ENCODE measurements around the gene PLEKHO1.
"Not testable (repeated sequence)": the region's sequence is repeated elsewhere in the genome, so short reads cannot be mapped to it uniquely, and the experiment has no call there.

The PLEKHO1 gene

GRCh38 chr1:150173141-150173585 lies 23.4 kb downstream of the PLEKHO1 start:
- no peak for DNase-seq (ENCODE audit: low read depth in 2 of 2)

- DNase-seq (ENCODE audit: low read depth in 2 of 2) = no peak
Observed at GRCh38 chr1:150176593-150176992, 26.9 kb downstream of the PLEKHO1 start.

- DNase-seq (ENCODE audit: low read depth in 2 of 2) = no peak
Observed at GRCh38 chr1:150178548-150178947, 28.8 kb downstream of the PLEKHO1 start.

- no peak for DNase-seq (ENCODE audit: low read depth in 2 of 2)
Observed at GRCh38 chr1:150179867-150180266, 30.2 kb downstream of the PLEKHO1 start.

GRCh38 chr1:150180474-150180873 lies 30.8 kb downstream of the PLEKHO1 start:
- DNase-seq (ENCODE audit: low read depth in 2 of 2) = no peak

- no peak for DNase-seq (ENCODE audit: low read depth in 2 of 2)
Observed at GRCh38 chr1:150182247-150182646, 32.5 kb downstream of the PLEKHO1 start.

- DNase-seq (ENCODE audit: low read depth in 2 of 2) = no peak
Observed at GRCh38 chr1:150183061-150183460, 33.3 kb downstream of the PLEKHO1 start.

GRCh38 chr1:150185481-150185880 lies 35.8 kb downstream of the PLEKHO1 start:
- DNase-seq (ENCODE audit: low read depth in 2 of 2) = no peak

- DNase-seq (ENCODE audit: low read depth in 2 of 2) = not testable (repeated sequence)
Observed at GRCh38 chr1:150186438-150186788, 36.7 kb downstream of the PLEKHO1 start.

GRCh38 chr1:150186789-150187559 lies 37.3 kb downstream of the PLEKHO1 start:
- DNase-seq (ENCODE audit: low read depth in 2 of 2) = no peak

- no peak for DNase-seq (ENCODE audit: low read depth in 2 of 2)
Observed at GRCh38 chr1:150187560-150187931, 37.8 kb downstream of the PLEKHO1 start.

- no peak for DNase-seq (ENCODE audit: low read depth in 2 of 2)
Observed at GRCh38 chr1:150192012-150192411, 42.3 kb downstream of the PLEKHO1 start.

GRCh38 chr1:150194381-150195031 lies 44.8 kb downstream of the PLEKHO1 start:
- DNase-seq (ENCODE audit: low read depth in 2 of 2) = no peak

GRCh38 chr1:150196417-150196816 lies 46.7 kb downstream of the PLEKHO1 start:
- no peak for DNase-seq (ENCODE audit: low read depth in 2 of 2)

GRCh38 chr1:150207281-150207971 lies 57.7 kb downstream of the PLEKHO1 start:
- no peak for DNase-seq (ENCODE audit: low read depth in 2 of 2)

GRCh38 chr1:150208460-150208859 lies 58.7 kb downstream of the PLEKHO1 start:
- DNase-seq (ENCODE audit: low read depth in 2 of 2) = not testable (repeated sequence)

All from stimulated activated CD8-positive, alpha-beta memory T cell treated with anti-CD3 and anti-CD28 coated beads, Interleukin-2, amount 100 ng/mL, for 1 hour (primary cell).